Uterus (tissue), 4 donors: ENCODE results near the gene PDGFD. TPM values are rescaled to one million over a fixed set of nuclear protein-coding genes. Genes with fewer than 3 reads are reported as not detected.
A peak's percentile ranks its signal among the peaks of the same experiment; 100 is the strongest.

Source experiments
- DNase-seq, 2 donors: peaks; one replicate each; pipeline ENCODE4 v3.0.0-alpha.2; 2019 to 2020
- H3K27ac ChIP-seq, 2 donors: fragments of 200-600 bp; sonication (generic); 1 replicate in 1 of 2; 2 replicates in 1 of 2; pipeline ENCODE4 v1.5.1; 2016 to 2018
- H3K27me3 ChIP-seq, 2 donors: fragments of 200-600 bp; sonication (generic); one replicate each; pipeline ENCODE4 v1.5.1; 2018 to 2019; ENCODE audit warnings: control low read depth in 1 of 2
- H3K36me3 ChIP-seq, 2 donors: fragments of 200-600 bp; sonication (generic); one replicate each; pipeline ENCODE4 v1.5.1; 2019; ENCODE audit warnings: control low read depth in 1 of 2
- H3K4me1 ChIP-seq, 2 donors: fragments of 200-600 bp; sonication (generic); one replicate each; pipeline ENCODE4 v1.5.1; 2018 to 2019; ENCODE audit warnings: control low read depth in 1 of 2
- H3K4me3 ChIP-seq, 2 donors: fragments of 200-600 bp; sonication (generic); 1 replicate in 1 of 2; 2 replicates in 1 of 2; pipeline ENCODE4 v1.5.1; 2018 to 2019; ENCODE audit warnings: mild to moderate bottlenecking in 1 of 2
- H3K9me3 ChIP-seq, 2 donors: fragments of 200-600 bp; sonication (generic); one replicate each; pipeline ENCODE4 v1.5.1; 2019; ENCODE audit warnings: control low read depth in 1 of 2
- CTCF ChIP-seq, 4 experiments: fragments of 200-600 bp in 2 of 4; fragments of 450-650 bp in 2 of 4; sonication (generic) in 2 of 4; IDR thresholded peaks; one replicate each; pipeline ENCODE4 v1.5.1; 2016 to 2019; ENCODE audit warnings: antibody characterized with exemption in 4 of 4, mild to moderate bottlenecking in 2 of 4, moderate library complexity in 1 of 4
- POLR2A ChIP-seq, 2 donors: fragments of 450-650 bp; IDR thresholded peaks; one replicate each; pipeline ENCODE4 v1.6.1; 2016; ENCODE audit warnings: antibody characterized with exemption in 2 of 2, mild to moderate bottlenecking in 1 of 2, moderate library complexity in 1 of 2
- intact Hi-C: fragments of 100-400 bp; cut with DNase I; formaldehyde crosslinking; loops from one replicate; pipeline ENCODE4 v1.15.1; 2023; ENCODE audit warnings: low total_unique reads
- total RNA-seq, 4 donors: library from RNA; depleted of rRNA in 3 of 4; stranded (reverse); fragments of >200 nt in 3 of 4; gene quantifications; one replicate each; pipeline versions ENCODE4 v1.1.0 to v1.2.4, GENCODE V29; 2014 to 2023
- donor health status: DM: yes; HTN: yes; CAD: no.

Gene PDGFD
- total RNA-seq, 4 donors from 2014 or later, result 2.8 to 57.9 (median 23.9) TPM

GRCh38 chr11:103881584-103881983 is 282.4 kb downstream of the PDGFD start:
- H3K27ac ChIP-seq, result no peak overlapping the region
- no peaks in the 10 kb centered on the region for H3K4me1 ChIP-seq
- no peaks in the 10 kb centered on the region for H3K27me3 ChIP-seq
- intact Hi-C loops, result no loop called here
- TF ChIP-seq CTCF (IDR thresholded peaks at IDR 0.05), result no peak
- no peak for TF ChIP-seq POLR2A (IDR thresholded peaks at IDR 0.05)
- no peak for DNase-seq
- no peaks in the 10 kb centered on the region for H3K9me3 ChIP-seq
- H3K36me3 ChIP-seq, result no peaks in the 10 kb centered on the region
- no peak overlapping the region for H3K4me3 ChIP-seq

GRCh38 chr11:103880968-103881367 is 283.0 kb downstream of the PDGFD start:
- intact Hi-C loops, result no loop called here
- no peaks in the 10 kb centered on the region for H3K36me3 ChIP-seq
- no peak for TF ChIP-seq POLR2A (IDR thresholded peaks at IDR 0.05)
- TF ChIP-seq CTCF (IDR thresholded peaks at IDR 0.05), result no peak
- no peaks in the 10 kb centered on the region for H3K9me3 ChIP-seq
- H3K27ac ChIP-seq, result peak overlapping the region in 1 of 2 donors; percentile 12
- no peaks in the 10 kb centered on the region for H3K27me3 ChIP-seq
- DNase-seq, result no peak
- no peaks in the 10 kb centered on the region for H3K4me1 ChIP-seq
- H3K4me3 ChIP-seq, result no peak overlapping the region

GRCh38 chr11:103878646-103879045 is 285.3 kb downstream of the PDGFD start:
- DNase-seq, result no peak

GRCh38 chr11:103877221-103877620 is 286.7 kb downstream of the PDGFD start:
- intact Hi-C loops, result no loop called here
- Histone ChIP-seq H3K27ac (no peak overlapping the region), H3K9me3 (no peaks in the 10 kb centered on the region), H3K27me3 (no peaks in the 10 kb centered on the region), H3K4me3 (no peak overlapping the region), H3K36me3 (no peaks in the 10 kb centered on the region), H3K4me1 (no peaks in the 10 kb centered on the region)
- no peak for DNase-seq
- no peak for TF ChIP-seq CTCF (IDR thresholded peaks at IDR 0.05)
- TF ChIP-seq POLR2A (IDR thresholded peaks at IDR 0.05), result no peak

More at GRCh38 chr11:103878646-103879045, 285.3 kb downstream of the PDGFD start:
- Histone ChIP-seq H3K9me3 (no peaks in the 10 kb centered on the region), H3K36me3 (no peaks in the 10 kb centered on the region), H3K4me3 (no peak overlapping the region), H3K27me3 (no peaks in the 10 kb centered on the region), H3K4me1 (no peaks in the 10 kb centered on the region), H3K27ac (no peak overlapping the region)
- no peak for TF ChIP-seq POLR2A (IDR thresholded peaks at IDR 0.05)
- TF ChIP-seq CTCF (IDR thresholded peaks at IDR 0.05), result no peak
- intact Hi-C loops, result no loop called here

- H3K4me1 ChIP-seq, result no peaks in the 10 kb centered on the region
- intact Hi-C loops, result no loop called here
- H3K27ac ChIP-seq, result no peak overlapping the region
These were observed 288.0 kb downstream of the PDGFD start for GRCh38 chr11:103875855-103876510.

More at GRCh38 chr11:103875855-103876510, 288.0 kb downstream of the PDGFD start:
- Histone ChIP-seq H3K9me3 (no peaks in the 10 kb centered on the region), H3K27me3 (no peaks in the 10 kb centered on the region), H3K4me3 (no peak overlapping the region), H3K36me3 (no peaks in the 10 kb centered on the region)
- no peak for DNase-seq
- TF ChIP-seq POLR2A (IDR thresholded peaks at IDR 0.05) (no peak), CTCF (IDR thresholded peaks at IDR 0.05) (no peak)
